HL-60 (cell line): ENCODE measurements around the gene ANKRD55.

Experiments
- CTCF ChIP-seq: IDR thresholded peaks from one replicate; pipeline ENCODE4 v1.5.1; 2011; ENCODE audit warnings: low read length, control low read depth, inconsistent platforms; ENCODE audit not compliant: insufficient read depth
- GABPA ChIP-seq: IDR thresholded peaks from 2 replicates; pipeline ENCODE4 v1.6.1; 2012; ENCODE audit warnings: low read depth
- POLR2AphosphoS5 ChIP-seq: IDR thresholded peaks from 2 replicates; pipeline ENCODE4 v1.6.1; 2012; ENCODE audit warnings: low read depth
- REST ChIP-seq: IDR thresholded peaks from 2 replicates; pipeline ENCODE4 v1.6.1; 2012; ENCODE audit warnings: low read depth; ENCODE audit not compliant: insufficient replicate concordance

- TF ChIP-seq CTCF (no peak), POLR2AphosphoS5 (no peak), REST (no peak), GABPA (no peak)
Measured at GRCh38 chr5:56190497-56190896, 42.6 kb downstream of the ANKRD55 start.
